Karpas-422 (cell line): Measurements from ENCODE around the gene DUSP12. TPM values are rescaled to one million over a fixed set of nuclear protein-coding genes. Genes with fewer than 3 reads are reported as not detected.

Experiments used
- DNase-seq: peaks from one replicate; pipeline ENCODE4 v3.0.0-alpha.2; 2015
- H2AFZ ChIP-seq: fragments of 200-600 bp; sonication (generic); 2 replicates; pipeline ENCODE4 v1.6.1; 2014; ENCODE audit warnings: antibody characterized with exemption, low read length, mixed read lengths
- H3K27ac ChIP-seq: fragments of 200-600 bp; sonication (generic); 2 replicates; pipeline ENCODE4 v1.5.1; 2014; ENCODE audit warnings: mild to moderate bottlenecking, low read length, moderate library complexity
- H3K27me3 ChIP-seq: fragments of 200-600 bp; sonication (generic); 2 replicates; pipeline ENCODE4 v1.6.1; 2014; ENCODE audit warnings: low read length, mixed read lengths
- H3K36me3 ChIP-seq: fragments of 200-600 bp; sonication (generic); 2 replicates; pipeline ENCODE4 v1.6.1; 2014; ENCODE audit warnings: low read length, mixed read lengths; ENCODE audit not compliant: insufficient read depth
- H3K4me1 ChIP-seq: fragments of 200-600 bp; sonication (generic); 2 replicates; pipeline ENCODE4 v1.6.1; 2014; ENCODE audit warnings: mild to moderate bottlenecking, low read length, mixed read lengths
- H3K4me2 ChIP-seq: fragments of 200-600 bp; sonication (generic); 2 replicates; pipeline ENCODE4 v1.6.1; 2014; ENCODE audit warnings: low read length, low read depth, mild to moderate bottlenecking; ENCODE audit not compliant: poor library complexity, severe bottlenecking
- H3K4me3 ChIP-seq: fragments of 200-600 bp; sonication (generic); 2 replicates; pipeline ENCODE4 v1.5.1; 2014; ENCODE audit warnings: mild to moderate bottlenecking, antibody characterized with exemption, low read length, mixed read lengths
- H3K79me2 ChIP-seq: fragments of 200-600 bp; sonication (generic); 2 replicates; pipeline ENCODE4 v1.6.1; 2014; ENCODE audit warnings: mild to moderate bottlenecking, low read length, mixed read lengths
- H3K9ac ChIP-seq: fragments of 200-600 bp; sonication (generic); 2 replicates; pipeline ENCODE4 v1.6.0; 2014; ENCODE audit warnings: low read length
- H3K9me2 ChIP-seq: fragments of 200-600 bp; sonication (generic), shearing (Covaris generic); replicated peaks from 2 replicates; pipeline ENCODE4 v1.6.0; 2014; ENCODE audit warnings: mild to moderate bottlenecking, low read length, moderate library complexity; ENCODE audit not compliant: insufficient read depth
- H3K9me3 ChIP-seq: fragments of 300-700, 200-600 bp; sonication (generic); 2 replicates; pipeline ENCODE4 v1.6.1; 2014; ENCODE audit warnings: low read length, mixed read lengths
- H4K20me1 ChIP-seq: fragments of 200-600 bp; sonication (generic); 2 replicates; pipeline ENCODE4 v1.6.1; 2014; ENCODE audit warnings: mild to moderate bottlenecking, antibody characterized with exemption, low read length, low read depth; ENCODE audit not compliant: insufficient read depth
- total RNA-seq: library from RNA; depleted of rRNA; stranded (reverse); fragments of >200 nt; shearing (Covaris generic); gene quantifications from 2 replicates; pipeline ENCODE4 v1.2.3, GENCODE V29; 2014; ENCODE audit warnings: low replicate concordance

The DUSP12 gene
- total RNA-seq, 1 experiment from 2014 or later: 87.8 TPM

- Histone ChIP-seq H3K27me3 (no peaks in the 10 kb centered on the region), H3K4me3 (0 out of 2 replicates have a peak overlapping the region, but pooled peaks have one; percentile 7), H2AFZ (no peak overlapping the region), H3K9me2 (no peaks in the 10 kb centered on the region), H4K20me1 (no peaks in the 10 kb centered on the region), H3K79me2 (peaks cover 88% of the 10 kb centered on the region), H3K36me3 (peaks cover 43% of the 10 kb centered on the region; the same call in 1 of the 2 replicates), H3K9ac (no peak overlapping the region), H3K27ac (peak overlapping the region; percentile 48), H3K9me3 (no peaks in the 10 kb centered on the region), H3K4me2 (peak overlapping the region; percentile 36), H3K4me1 (peaks cover 58% of the 10 kb centered on the region)
- DNase-seq: no peak
Measured at GRCh38 chr1:161779393-161779792, 29.8 kb downstream of the DUSP12 start.

- H3K4me1 ChIP-seq: peaks cover 43% of the 10 kb centered on the region
- H3K4me2 ChIP-seq: no peak overlapping the region
- no peak overlapping the region for H3K4me3 ChIP-seq
- H3K27ac ChIP-seq: no peak overlapping the region
- no peaks in the 10 kb centered on the region for H4K20me1 ChIP-seq
- H3K36me3 ChIP-seq: peaks cover 58% of the 10 kb centered on the region; the same call in 1 of the 2 replicates
- H3K9ac ChIP-seq: no peak overlapping the region
- no peak for DNase-seq
- H2AFZ ChIP-seq: no peak overlapping the region
- H3K9me2 ChIP-seq: no peaks in the 10 kb centered on the region
- no peaks in the 10 kb centered on the region for H3K27me3 ChIP-seq
- no peaks in the 10 kb centered on the region for H3K9me3 ChIP-seq
- peaks cover 76% of the 10 kb centered on the region for H3K79me2 ChIP-seq
Measured at GRCh38 chr1:161781995-161782394, 32.4 kb downstream of the DUSP12 start.

DNA sequence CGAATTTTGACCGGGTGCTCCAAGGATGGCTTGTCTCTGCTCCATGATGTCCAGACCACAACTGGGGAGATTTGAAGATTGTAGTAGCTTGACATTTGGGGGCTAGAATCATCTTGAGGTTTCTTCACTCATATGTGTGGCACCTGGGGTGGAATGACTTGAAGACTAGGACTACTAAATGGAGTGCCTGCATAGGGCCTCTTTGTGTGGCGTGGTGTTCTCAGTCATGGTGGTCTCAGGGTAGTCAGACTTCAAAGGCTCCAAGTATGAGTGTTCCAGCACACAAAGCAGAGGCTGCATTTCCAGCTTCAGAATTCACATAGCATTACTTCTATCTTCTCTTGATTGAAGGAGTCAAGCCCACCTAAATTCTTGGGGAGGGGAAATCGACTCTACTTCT lies 33.3 kb downstream of the DUSP12 start:
- Histone ChIP-seq H2AFZ (no peak overlapping the region), H3K4me2 (no peak overlapping the region), H3K9me2 (no peaks in the 10 kb centered on the region), H3K4me3 (no peak overlapping the region), H4K20me1 (no peaks in the 10 kb centered on the region), H3K79me2 (peaks cover 75% of the 10 kb centered on the region), H3K36me3 (peaks cover 63% of the 10 kb centered on the region; the same call in 1 of the 2 replicates), H3K27ac (no peak overlapping the region), H3K9me3 (no peaks in the 10 kb centered on the region), H3K4me1 (peaks cover 34% of the 10 kb centered on the region), H3K27me3 (no peaks in the 10 kb centered on the region), H3K9ac (no peak overlapping the region)
- no peak for DNase-seq

GRCh38 chr1:161784968-161785367 lies 35.4 kb downstream of the DUSP12 start:
- H2AFZ ChIP-seq: no peak overlapping the region
- DNase-seq: no peak
- H3K27me3 ChIP-seq: no peaks in the 10 kb centered on the region
- no peaks in the 10 kb centered on the region for H3K9me3 ChIP-seq
- H3K27ac ChIP-seq: no peak overlapping the region
- H3K4me1 ChIP-seq: peaks cover 13% of the 10 kb centered on the region
- no peak overlapping the region for H3K4me2 ChIP-seq
- no peaks in the 10 kb centered on the region for H4K20me1 ChIP-seq
- no peak overlapping the region for H3K9ac ChIP-seq
- no peak overlapping the region for H3K4me3 ChIP-seq
- H3K79me2 ChIP-seq: peaks cover 66% of the 10 kb centered on the region
- no peaks in the 10 kb centered on the region for H3K9me2 ChIP-seq
- peaks cover 72% of the 10 kb centered on the region; the same call in 1 of the 2 replicates for H3K36me3 ChIP-seq

DNA sequence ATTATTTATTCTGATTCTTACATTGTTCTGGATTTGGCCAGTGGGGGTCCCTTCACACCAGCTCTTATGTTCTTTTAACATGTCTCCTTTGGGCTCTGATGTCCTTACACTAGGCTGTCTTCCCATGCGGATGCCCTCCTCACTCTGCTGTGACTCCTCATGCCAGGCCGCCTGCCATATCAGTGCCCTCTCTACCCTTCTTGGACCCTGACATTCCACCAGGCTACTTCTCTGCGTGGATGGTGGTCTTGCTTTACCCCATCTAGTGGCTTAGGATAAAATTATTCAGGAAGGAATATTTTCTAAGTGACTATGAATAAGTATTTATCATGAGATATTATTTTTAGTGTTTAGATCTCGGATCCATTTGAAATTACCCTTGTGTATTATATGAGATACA lies 37.8 kb downstream of the DUSP12 start:
- Histone ChIP-seq H3K4me2 (no peak overlapping the region), H3K9ac (no peak overlapping the region), H3K4me1 (no peaks in the 10 kb centered on the region), H3K27me3 (no peaks in the 10 kb centered on the region), H3K4me3 (no peak overlapping the region), H3K79me2 (peaks cover 46% of the 10 kb centered on the region), H3K9me3 (no peaks in the 10 kb centered on the region), H3K27ac (no peak overlapping the region), H3K9me2 (no peaks in the 10 kb centered on the region), H3K36me3 (peaks cover 65% of the 10 kb centered on the region; the same call in 1 of the 2 replicates), H2AFZ (no peak overlapping the region), H4K20me1 (no peaks in the 10 kb centered on the region)
- no peak for DNase-seq

DNA sequence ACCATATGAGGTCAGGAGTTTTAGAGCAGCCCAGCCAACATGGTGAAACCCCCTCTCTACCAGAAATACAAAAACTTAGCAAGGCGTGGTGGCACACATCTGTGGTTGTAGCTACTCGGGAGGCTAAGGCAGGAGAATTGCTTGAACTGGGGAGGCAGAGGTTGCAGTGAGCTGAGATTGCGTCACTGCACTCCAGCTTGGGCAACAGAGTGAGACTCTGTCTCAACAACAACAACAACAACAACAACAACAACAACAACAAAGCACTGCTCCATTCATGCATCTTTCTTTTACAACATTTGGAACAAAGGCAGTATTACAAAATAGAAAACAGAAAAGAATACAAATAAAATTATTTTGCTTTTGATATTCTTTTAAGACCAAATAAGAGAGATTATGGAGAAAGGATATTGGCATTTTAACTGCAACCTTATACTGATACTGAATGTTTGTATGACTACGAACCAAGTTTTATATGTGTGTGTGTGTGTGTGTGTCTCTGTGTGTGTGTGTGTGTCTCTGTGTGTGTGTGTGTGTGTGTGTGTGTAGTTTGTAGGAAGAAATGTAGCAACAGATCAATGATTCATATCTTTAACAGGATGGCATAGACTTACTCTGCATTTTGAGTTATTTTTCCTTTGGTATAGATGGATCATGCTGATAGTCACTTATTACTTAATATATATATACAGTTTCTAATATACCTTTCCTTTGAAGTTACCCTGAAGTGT lies 41.2 kb downstream of the DUSP12 start:
- no peaks in the 10 kb centered on the region for H4K20me1 ChIP-seq
- no peak overlapping the region for H3K9ac ChIP-seq

GRCh38 chr1:161791904-161792655 lies 42.5 kb downstream of the DUSP12 start:
- no peak overlapping the region for H3K4me3 ChIP-seq
- H3K9me3 ChIP-seq: no peaks in the 10 kb centered on the region
- peaks cover 68% of the 10 kb centered on the region for H3K36me3 ChIP-seq
- no peaks in the 10 kb centered on the region for H3K9me2 ChIP-seq
- DNase-seq: no peak
- H3K9ac ChIP-seq: no peak overlapping the region
- H4K20me1 ChIP-seq: no peaks in the 10 kb centered on the region
- no peak overlapping the region for H3K4me2 ChIP-seq
- H3K27ac ChIP-seq: no peak overlapping the region
- no peaks in the 10 kb centered on the region for H3K27me3 ChIP-seq
- no peaks in the 10 kb centered on the region for H3K4me1 ChIP-seq
- peaks cover 48% of the 10 kb centered on the region for H3K79me2 ChIP-seq
- H2AFZ ChIP-seq: no peak overlapping the region

More for the DNA sequence above, 41.2 kb downstream of the DUSP12 start:
- Histone ChIP-seq H2AFZ (no peak overlapping the region), H3K27ac (no peak overlapping the region), H3K4me1 (no peaks in the 10 kb centered on the region), H3K9me3 (no peaks in the 10 kb centered on the region), H3K36me3 (peaks cover 64% of the 10 kb centered on the region), H3K79me2 (peaks cover 48% of the 10 kb centered on the region), H3K4me2 (no peak overlapping the region), H3K4me3 (no peak overlapping the region), H3K9me2 (no peaks in the 10 kb centered on the region), H3K27me3 (no peaks in the 10 kb centered on the region)
- DNase-seq: no peak

- peak; percentile 94 for DNase-seq
- H4K20me1 ChIP-seq: no peaks in the 10 kb centered on the region
- H3K79me2 ChIP-seq: peaks cover 43% of the 10 kb centered on the region
- no peak overlapping the region for H3K4me3 ChIP-seq
- H3K9me2 ChIP-seq: no peaks in the 10 kb centered on the region
- H3K27me3 ChIP-seq: no peaks in the 10 kb centered on the region
- no peaks in the 10 kb centered on the region for H3K9me3 ChIP-seq
- H3K4me2 ChIP-seq: no peak overlapping the region
- H3K27ac ChIP-seq: no peak overlapping the region
- no peak overlapping the region for H3K9ac ChIP-seq
- no peaks in the 10 kb centered on the region for H3K4me1 ChIP-seq
- no peak overlapping the region for H2AFZ ChIP-seq
- peaks cover 69% of the 10 kb centered on the region for H3K36me3 ChIP-seq
Measured at GRCh38 chr1:161792740-161793139, 43.2 kb downstream of the DUSP12 start.
